Measurements from ENCODE around the gene CAAP1.
"Not testable (repeated sequence)": the region's sequence is repeated elsewhere in the genome, so short reads cannot be mapped to it uniquely, and the experiment has no call there.

CAAP1 gene

DNA sequence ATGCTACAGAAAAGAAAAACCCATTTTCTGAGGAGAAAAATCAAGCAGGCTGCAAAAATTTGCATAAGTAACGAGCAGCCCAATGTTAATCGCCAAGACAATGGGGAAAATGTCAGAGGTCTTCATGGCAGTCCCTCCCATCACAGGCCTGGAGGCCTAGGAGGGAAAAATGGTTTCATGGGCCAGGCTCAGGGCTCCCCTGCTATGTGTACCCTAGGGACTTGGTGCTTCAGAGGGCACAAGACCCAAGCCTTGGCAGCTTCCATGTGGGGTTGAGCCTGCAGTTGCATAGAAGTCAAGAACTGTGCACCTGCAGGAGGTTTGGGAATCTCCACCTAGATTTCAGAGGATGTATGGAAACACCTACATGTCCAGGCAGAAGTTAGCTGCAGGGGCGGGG, 10.4 kb downstream of the CAAP1 start:
- Mint-ChIP-seq H3K36me3 (peaks cover 39% of the 10 kb centered on the region), H3K27me3 (no peaks in the 10 kb centered on the region)

GRCh38 chr9:26880262-26880661, 12.3 kb downstream of the CAAP1 start:
- peaks cover 11% of the 10 kb centered on the region for H3K9me3 Mint-ChIP-seq (ENCODE audit: low read depth)

More for the DNA sequence above, 10.4 kb downstream of the CAAP1 start:
- Mint-ChIP-seq H3K4me1 (ENCODE audit: low read depth) (peaks cover 2% of the 10 kb centered on the region), H3K27ac (no peak overlapping the region), H3K4me3 (no peak overlapping the region), H3K9me3 (ENCODE audit: low read depth) (peaks cover 11% of the 10 kb centered on the region)

DNA sequence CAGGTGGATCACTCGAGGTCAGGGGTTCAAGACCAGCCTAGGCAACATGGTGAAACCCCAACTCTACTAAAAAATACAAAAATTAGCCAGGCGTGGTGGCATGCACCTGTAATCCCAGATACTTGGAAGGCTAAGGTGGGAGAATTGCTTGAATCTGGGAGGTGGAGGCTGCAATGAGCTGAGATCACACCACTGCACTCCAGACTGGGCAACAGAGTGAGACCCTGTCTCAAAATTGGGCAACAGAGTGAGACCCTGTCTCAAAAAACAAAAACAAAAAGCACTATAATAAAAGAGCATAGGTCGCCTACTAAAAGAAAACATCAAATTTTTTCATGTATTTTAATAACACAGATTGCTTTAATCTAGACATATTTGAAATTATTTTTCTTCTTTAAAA, 17.4 kb downstream of the CAAP1 start:
- not testable (repeated sequence) for H3K27ac Mint-ChIP-seq; H3K4me1 Mint-ChIP-seq (ENCODE audit: low read depth); H3K4me3 Mint-ChIP-seq; H3K27me3 Mint-ChIP-seq
- Mint-ChIP-seq H3K9me3 (ENCODE audit: low read depth) (peaks cover 11% of the 10 kb centered on the region), H3K36me3 (peaks cover 26% of the 10 kb centered on the region)

More at GRCh38 chr9:26880262-26880661, 12.3 kb downstream of the CAAP1 start:
- H3K27me3 Mint-ChIP-seq: no peaks in the 10 kb centered on the region
- no peaks in the 10 kb centered on the region for H3K4me1 Mint-ChIP-seq (ENCODE audit: low read depth)
- H3K36me3 Mint-ChIP-seq: peaks cover 40% of the 10 kb centered on the region
- no peak overlapping the region for H3K4me3 Mint-ChIP-seq
- no peak overlapping the region for H3K27ac Mint-ChIP-seq

DNA sequence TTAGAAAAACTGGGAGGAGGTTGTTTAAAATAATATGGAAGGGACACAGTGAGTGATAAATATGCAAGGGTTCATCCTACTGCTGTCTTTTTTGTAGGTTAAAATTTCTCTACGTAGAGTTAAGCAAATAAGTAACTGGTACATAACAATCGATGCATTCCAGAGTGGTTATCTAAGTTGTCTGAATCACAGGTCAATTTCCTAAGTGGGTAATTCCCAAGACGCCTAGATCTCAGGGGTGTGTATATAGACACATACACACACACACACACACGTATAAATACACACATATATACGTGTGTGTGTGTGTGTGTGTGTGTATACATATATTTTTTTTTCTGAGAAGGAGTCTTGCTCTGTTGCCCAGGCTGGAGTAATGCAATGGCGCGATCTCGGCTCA, 22.3 kb downstream of the CAAP1 start:
- Mint-ChIP-seq H3K27me3 (no peaks in the 10 kb centered on the region), H3K36me3 (peaks cover 4% of the 10 kb centered on the region), H3K27ac (no peak overlapping the region), H3K9me3 (ENCODE audit: low read depth) (no peaks in the 10 kb centered on the region), H3K4me3 (no peak overlapping the region), H3K4me1 (ENCODE audit: low read depth) (no peaks in the 10 kb centered on the region)

- Mint-ChIP-seq H3K4me1 (ENCODE audit: low read depth) (peaks cover 1% of the 10 kb centered on the region), H3K4me3 (no peak overlapping the region), H3K27me3 (no peaks in the 10 kb centered on the region), H3K36me3 (peaks cover 10% of the 10 kb centered on the region), H3K27ac (no peak overlapping the region), H3K9me3 (ENCODE audit: low read depth) (no peaks in the 10 kb centered on the region)
These were observed 29.5 kb downstream of the CAAP1 start for GRCh38 chr9:26863074-26863473.

DNA sequence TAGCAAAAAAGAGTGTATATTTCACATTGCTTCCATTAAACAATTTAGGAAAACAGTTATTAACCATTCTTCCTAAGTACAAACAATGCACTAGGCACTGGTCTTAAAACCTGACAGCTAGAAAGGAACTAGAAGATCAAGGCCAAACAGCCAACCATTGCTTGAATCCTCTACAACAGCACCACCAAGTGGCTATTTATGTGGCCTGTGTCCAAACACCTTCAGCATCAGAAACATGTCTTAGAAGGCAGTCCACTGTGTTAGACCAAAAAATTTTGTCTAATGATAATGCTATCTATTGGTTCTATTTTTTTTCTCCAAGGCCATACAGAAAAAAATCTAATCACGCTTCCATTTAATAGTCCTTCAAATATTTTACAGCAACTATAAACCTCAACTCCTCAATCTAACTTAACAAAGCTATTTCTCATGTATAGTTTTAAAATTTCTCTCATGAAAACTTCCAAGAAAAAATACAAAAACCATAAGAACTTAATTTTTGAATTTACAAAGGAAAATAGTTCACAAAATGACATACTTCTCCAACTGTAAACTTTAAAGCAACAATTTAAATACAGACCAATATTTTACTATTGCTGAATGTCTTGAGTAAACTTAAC, 36.1 kb downstream of the CAAP1 start:
- no peak overlapping the region for H3K4me3 Mint-ChIP-seq

GRCh38 chr9:26850995-26851394, 41.6 kb downstream of the CAAP1 start:
- no peaks in the 10 kb centered on the region for H3K9me3 Mint-ChIP-seq (ENCODE audit: low read depth)
- no peaks in the 10 kb centered on the region for H3K27me3 Mint-ChIP-seq
- peaks cover 18% of the 10 kb centered on the region for H3K36me3 Mint-ChIP-seq
- no peak overlapping the region for H3K27ac Mint-ChIP-seq
- H3K4me3 Mint-ChIP-seq: no peak overlapping the region
- peaks cover 2% of the 10 kb centered on the region for H3K4me1 Mint-ChIP-seq (ENCODE audit: low read depth)

More for the DNA sequence above, 36.1 kb downstream of the CAAP1 start:
- Mint-ChIP-seq H3K27ac (no peak overlapping the region), H3K9me3 (ENCODE audit: low read depth) (no peaks in the 10 kb centered on the region), H3K27me3 (no peaks in the 10 kb centered on the region), H3K36me3 (peaks cover 21% of the 10 kb centered on the region), H3K4me1 (ENCODE audit: low read depth) (peaks cover 2% of the 10 kb centered on the region)

DNA sequence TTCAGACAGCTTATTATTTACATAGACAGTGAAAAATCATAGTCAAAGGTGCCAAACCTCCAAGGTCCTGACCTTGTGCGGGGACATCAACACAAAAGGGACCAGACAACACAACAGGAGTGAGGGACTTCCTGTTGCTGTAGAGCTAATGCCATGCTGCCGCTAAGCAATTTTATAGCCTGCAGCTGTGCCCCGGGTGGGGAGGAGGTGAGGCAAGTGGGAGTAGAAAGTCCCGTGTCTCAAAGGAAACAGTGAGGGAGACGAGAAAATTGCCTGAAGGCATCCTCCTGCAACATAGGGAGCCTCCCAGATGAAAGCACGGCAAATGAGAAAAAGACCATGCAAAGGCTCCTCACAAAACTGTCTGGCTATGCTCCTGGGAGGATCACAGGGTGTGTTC, 58.8 kb downstream of the CAAP1 start:
- no peaks in the 10 kb centered on the region for H3K9me3 Mint-ChIP-seq (ENCODE audit: low read depth)
- no peak overlapping the region for H3K27ac Mint-ChIP-seq
- no peaks in the 10 kb centered on the region for H3K4me1 Mint-ChIP-seq (ENCODE audit: low read depth)
- H3K36me3 Mint-ChIP-seq: peaks cover 7% of the 10 kb centered on the region
- no peaks in the 10 kb centered on the region for H3K27me3 Mint-ChIP-seq
- H3K4me3 Mint-ChIP-seq: no peak overlapping the region

DNA sequence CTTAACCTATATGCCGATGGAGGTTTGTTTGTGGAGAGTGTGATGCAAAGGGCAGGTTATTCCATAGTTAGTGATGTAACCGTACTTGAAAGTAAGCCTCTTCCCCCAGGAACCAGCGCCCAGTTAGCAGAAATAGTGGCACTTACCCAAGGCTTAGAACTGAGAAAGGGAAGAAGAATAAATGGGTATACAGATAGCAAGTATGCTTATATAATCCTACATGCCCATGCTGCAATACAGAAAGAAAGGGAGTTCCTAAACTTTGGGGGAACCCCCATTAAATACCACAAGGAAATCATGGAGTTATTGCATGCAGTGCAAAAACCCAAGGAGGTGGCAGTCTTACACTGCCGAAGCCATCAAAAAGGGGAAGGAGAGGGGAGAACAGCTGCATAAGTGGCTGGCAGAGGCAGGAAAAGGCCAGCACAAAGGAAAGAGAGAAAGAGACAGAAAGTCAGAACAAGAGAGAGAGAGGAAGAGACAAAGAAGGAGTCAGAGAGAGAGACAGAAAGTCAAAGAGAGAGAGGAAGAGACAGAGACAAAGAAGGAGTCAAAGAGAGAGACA, 64.1 kb downstream of the CAAP1 start:
- not testable (repeated sequence) for H3K4me3 Mint-ChIP-seq; H3K27ac Mint-ChIP-seq; H3K27me3 Mint-ChIP-seq; H3K4me1 Mint-ChIP-seq (ENCODE audit: low read depth); H3K9me3 Mint-ChIP-seq (ENCODE audit: low read depth); H3K36me3 Mint-ChIP-seq

DNA sequence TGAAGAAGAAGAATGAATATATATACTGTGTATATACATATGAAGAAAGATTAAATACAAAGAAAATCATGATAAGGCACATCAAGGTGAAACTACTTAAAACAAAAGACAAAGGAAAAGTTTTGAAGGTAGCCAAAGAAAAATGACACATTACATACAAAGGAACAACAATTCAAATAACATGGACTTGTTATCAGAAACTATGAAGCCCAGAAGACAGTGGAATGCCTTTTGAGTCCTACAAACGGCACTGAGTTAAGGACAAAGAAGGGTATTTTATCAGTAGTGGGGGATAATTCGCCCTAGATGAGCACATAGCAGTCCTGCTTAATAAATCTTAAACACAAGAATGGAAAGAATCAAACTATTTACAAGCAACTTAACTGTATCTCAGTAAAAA, 77.8 kb downstream of the CAAP1 start:
- no peaks in the 10 kb centered on the region for H3K9me3 Mint-ChIP-seq (ENCODE audit: low read depth)
- H3K27me3 Mint-ChIP-seq: no peaks in the 10 kb centered on the region
- H3K4me3 Mint-ChIP-seq: no peak overlapping the region
- H3K4me1 Mint-ChIP-seq (ENCODE audit: low read depth): no peaks in the 10 kb centered on the region
- H3K36me3 Mint-ChIP-seq: no peaks in the 10 kb centered on the region
- no peak overlapping the region for H3K27ac Mint-ChIP-seq

- no peaks in the 10 kb centered on the region for H3K36me3 Mint-ChIP-seq
These were observed 79.4 kb downstream of the CAAP1 start for GRCh38 chr9:26813247-26813646.

GRCh38 chr9:26812217-26812616, 80.4 kb downstream of the CAAP1 start:
- Mint-ChIP-seq H3K27me3 (no peaks in the 10 kb centered on the region), H3K9me3 (ENCODE audit: low read depth) (no peaks in the 10 kb centered on the region), H3K36me3 (no peaks in the 10 kb centered on the region), H3K4me1 (ENCODE audit: low read depth) (no peaks in the 10 kb centered on the region), H3K27ac (no peak overlapping the region), H3K4me3 (no peak overlapping the region)

More at GRCh38 chr9:26813247-26813646, 79.4 kb downstream of the CAAP1 start:
- no peaks in the 10 kb centered on the region for H3K4me1 Mint-ChIP-seq (ENCODE audit: low read depth)
- H3K9me3 Mint-ChIP-seq (ENCODE audit: low read depth): no peaks in the 10 kb centered on the region
- H3K27me3 Mint-ChIP-seq: no peaks in the 10 kb centered on the region
- no peak overlapping the region for H3K4me3 Mint-ChIP-seq
- no peak overlapping the region for H3K27ac Mint-ChIP-seq

DNA sequence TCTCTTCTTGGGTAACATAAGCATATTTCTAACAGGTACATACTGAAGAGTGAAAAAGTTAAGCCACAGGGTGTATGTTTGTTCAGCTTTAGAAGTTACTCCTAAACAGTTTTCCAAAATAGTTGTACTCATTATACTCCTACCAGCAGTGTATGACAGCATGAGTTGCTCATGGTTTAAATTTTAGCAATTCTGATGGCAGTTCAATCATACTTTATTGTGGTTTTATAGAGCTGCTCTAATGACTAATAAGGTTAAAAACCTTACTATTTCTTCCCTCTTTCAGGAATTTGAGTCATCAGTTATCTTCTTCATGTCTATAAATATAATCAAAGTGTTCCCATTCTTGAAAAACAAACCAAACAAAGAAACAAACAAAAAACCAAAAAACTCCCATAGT, 81.5 kb downstream of the CAAP1 start:
- Mint-ChIP-seq H3K4me3 (no peak overlapping the region), H3K4me1 (ENCODE audit: low read depth) (no peaks in the 10 kb centered on the region), H3K27ac (no peak overlapping the region), H3K27me3 (no peaks in the 10 kb centered on the region), H3K9me3 (ENCODE audit: low read depth) (no peaks in the 10 kb centered on the region), H3K36me3 (no peaks in the 10 kb centered on the region)

- Mint-ChIP-seq H3K4me3 (no peak overlapping the region), H3K36me3 (no peaks in the 10 kb centered on the region), H3K27me3 (no peaks in the 10 kb centered on the region), H3K4me1 (ENCODE audit: low read depth) (no peaks in the 10 kb centered on the region), H3K27ac (no peak overlapping the region), H3K9me3 (ENCODE audit: low read depth) (no peaks in the 10 kb centered on the region)
These were observed 82.8 kb downstream of the CAAP1 start for GRCh38 chr9:26809795-26810194.

GRCh38 chr9:26807161-26807560, 85.4 kb downstream of the CAAP1 start:
- Mint-ChIP-seq H3K9me3 (ENCODE audit: low read depth) (no peaks in the 10 kb centered on the region), H3K27ac (no peak overlapping the region), H3K4me3 (no peak overlapping the region), H3K36me3 (no peaks in the 10 kb centered on the region), H3K27me3 (no peaks in the 10 kb centered on the region), H3K4me1 (ENCODE audit: low read depth) (no peaks in the 10 kb centered on the region)

DNA sequence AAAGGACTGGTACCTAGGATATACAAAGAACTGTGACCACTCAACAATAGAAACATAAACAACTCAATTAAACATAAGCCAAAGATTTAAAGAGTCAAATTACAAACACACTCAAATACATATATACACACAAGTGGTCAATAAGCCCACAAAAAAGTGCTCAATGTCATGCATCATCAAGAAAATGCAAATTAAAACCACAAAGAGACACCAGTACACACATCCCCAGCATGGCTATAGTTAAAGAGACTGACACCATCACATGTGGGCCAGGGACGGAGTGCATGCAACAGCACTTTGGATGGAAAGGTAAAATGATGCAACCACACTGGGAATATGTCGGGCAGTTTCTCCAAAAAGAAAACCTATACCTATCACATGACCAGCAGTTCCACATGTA, 89.7 kb downstream of the CAAP1 start:
- no peaks in the 10 kb centered on the region for H3K27me3 Mint-ChIP-seq
- H3K4me3 Mint-ChIP-seq: no peak overlapping the region
- H3K36me3 Mint-ChIP-seq: no peaks in the 10 kb centered on the region
- no peaks in the 10 kb centered on the region for H3K4me1 Mint-ChIP-seq (ENCODE audit: low read depth)
- no peak overlapping the region for H3K27ac Mint-ChIP-seq
- no peaks in the 10 kb centered on the region for H3K9me3 Mint-ChIP-seq (ENCODE audit: low read depth)

All from activated naive CD8-positive, alpha-beta T cell (primary cell).